SK-N-SH (cell line): ENCODE data around the gene PDZD2. TPM values are rescaled to one million over a fixed set of nuclear protein-coding genes. Genes with fewer than 3 reads are reported as not detected.

Experiments used
- CTCF ChIA-PET: fragments of 300-600, 350-600 bp; formaldehyde crosslinking; extraction: SDS; loops from one replicate; lab custom pipeline; 2021; lab: Yijun Ruan, JAX
- POLR2A ChIA-PET: fragments of 350-600 bp; sonication (Branson Sonifier 250); formaldehyde crosslinking; extraction: SDS; loops from one replicate; lab custom pipeline; 2020; ENCODE audit warnings: antibody characterized with exemption, inconsistent platforms; lab: Yijun Ruan, JAX
- DNase-seq: peaks from one replicate; pipeline ENCODE4 v3.0.0; 2012
- H2AFZ ChIP-seq: fragments of 200-600 bp; sonication (generic); 2 replicates; pipeline ENCODE4 v1.8.1; 2016; ENCODE audit warnings: antibody characterized with exemption, mild to moderate bottlenecking, low read depth
- H3F3A ChIP-seq: fragments of 200-600 bp; sonication (generic); replicated peaks from 2 replicates; pipeline ENCODE3; 2016; ENCODE audit warnings: antibody characterized with exemption, mild to moderate bottlenecking; ENCODE audit not compliant: insufficient read depth
- H3K27ac ChIP-seq, 2 experiments: fragments of 200-500 bp in 1 of 2; fragments of 200-600 bp in 1 of 2; sonication (Bioruptor generic) in 1 of 2; sonication (generic), shearing (Covaris generic) in 1 of 2; 2 replicates each; pipeline versions ENCODE4 v1.5.1 to v1.6.1; 2014 to 2016; ENCODE audit warnings: low read depth in 2 of 2, inconsistent platforms in 1 of 2, low read length in 1 of 2, mild to moderate bottlenecking in 1 of 2, mixed read lengths in 1 of 2
- H3K27me3 ChIP-seq: fragments of 200-600 bp; sonication (generic), shearing (Covaris generic); 2 replicates; pipeline ENCODE4 v1.6.1; 2016; ENCODE audit warnings: mixed run types; ENCODE audit not compliant: insufficient read depth
- H3K36me3 ChIP-seq, 2 experiments: fragments of 200-500 bp in 1 of 2; fragments of 200-600 bp in 1 of 2; sonication (Bioruptor generic) in 1 of 2; sonication (generic) in 1 of 2; replicated peaks in 1 of 2; 2 replicates each; pipeline versions ENCODE3 to v1.5.1; 2014 to 2016; ENCODE audit warnings: low read length in 1 of 2, mild to moderate bottlenecking in 1 of 2; ENCODE audit not compliant: insufficient read depth in 2 of 2, control insufficient read depth in 1 of 2
- H3K4me1 ChIP-seq, 2 experiments: fragments of 200-500 bp in 1 of 2; fragments of 200-600 bp in 1 of 2; sonication (Bioruptor generic) in 1 of 2; sonication (generic), shearing (Covaris generic) in 1 of 2; 2 replicates each; pipeline versions ENCODE4 v1.5.1 to v1.6.1; 2014 to 2016; ENCODE audit warnings: low read depth in 1 of 2, low read length in 1 of 2, mixed run types in 1 of 2; ENCODE audit not compliant: insufficient read depth in 2 of 2, control insufficient read depth in 1 of 2
- H3K4me2 ChIP-seq: fragments of 200-600 bp; sonication (generic), shearing (Covaris generic); 2 replicates; pipeline ENCODE4 v1.6.1; 2017; ENCODE audit warnings: mixed run types
- H3K4me3 ChIP-seq, 2 experiments: fragments of 200-500 bp in 1 of 2; fragments of 200-600 bp in 1 of 2; sonication (Bioruptor generic) in 1 of 2; sonication (generic), shearing (Covaris generic) in 1 of 2; 2 replicates each; pipeline versions ENCODE4 v1.5.1 to v1.8.1; 2014 to 2016; ENCODE audit warnings: low read depth in 2 of 2, inconsistent platforms in 1 of 2, low read length in 1 of 2, mild to moderate bottlenecking in 1 of 2, mixed read lengths in 1 of 2, moderate library complexity in 1 of 2
- H3K79me2 ChIP-seq: fragments of 200-600 bp; sonication (generic); 2 replicates; pipeline ENCODE4 v1.8.1; 2017; ENCODE audit warnings: mild to moderate bottlenecking; ENCODE audit not compliant: insufficient read depth
- H3K9ac ChIP-seq: fragments of 200-600 bp; sonication (generic); 2 replicates; pipeline ENCODE4 v1.6.1; 2017; ENCODE audit warnings: mixed run types
- H3K9me2 ChIP-seq: fragments of 200-600 bp; sonication (generic); 2 replicates; pipeline ENCODE4 v1.6.1; 2017; ENCODE audit warnings: mixed run types
- H3K9me3 ChIP-seq: fragments of 200-600 bp; sonication (generic); 2 replicates; pipeline ENCODE4 v1.6.1; 2017; ENCODE audit warnings: mixed run types, mild to moderate bottlenecking, moderate library complexity
- H4K20me1 ChIP-seq: fragments of 200-600 bp; sonication (generic); 2 replicates; pipeline ENCODE4 v1.6.1; 2017; ENCODE audit warnings: mild to moderate bottlenecking, mixed run types; ENCODE audit not compliant: insufficient read depth
- EP300 ChIP-seq, 2 experiments: IDR thresholded peaks; 2 replicates each; pipeline versions ENCODE4 v1.4.0 to v1.6.1; 2012; ENCODE audit warnings: borderline replicate concordance in 1 of 2, low read depth in 1 of 2, low read length in 1 of 2
- EZH2phosphoT487 ChIP-seq: fragments of 200-600 bp; sonication (generic); IDR thresholded peaks from 2 replicates; pipeline ENCODE4 v1.6.1; 2017; ENCODE audit warnings: low read depth, mixed run types, mild to moderate bottlenecking, antibody characterized with exemption, moderate library complexity, borderline replicate concordance
- FOXJ3 ChIP-seq: sonication (generic); formaldehyde crosslinking; IDR thresholded peaks from 2 replicates; pipeline ENCODE4 v1.5.1; 2020; ENCODE audit warnings: mild to moderate bottlenecking, missing genetic modification reagents
- FOXM1 ChIP-seq: IDR thresholded peaks from 2 replicates; pipeline ENCODE4 v1.4.0; 2012; ENCODE audit warnings: low read depth, mild to moderate bottlenecking
- GABPA ChIP-seq: IDR thresholded peaks from 2 replicates; pipeline ENCODE4 v1.4.0; 2012; ENCODE audit warnings: low read depth, mild to moderate bottlenecking
- GATA2 ChIP-seq: sonication (generic); formaldehyde crosslinking; IDR thresholded peaks from 2 replicates; pipeline ENCODE4 v1.5.0; 2020; ENCODE audit warnings: mild to moderate bottlenecking, missing genetic modification reagents
- MEF2A ChIP-seq: IDR thresholded peaks from 2 replicates; pipeline ENCODE4 v1.4.0; 2012; ENCODE audit warnings: low read depth, borderline replicate concordance
- POLR2AphosphoS5 ChIP-seq: IDR thresholded peaks from 2 replicates; pipeline ENCODE4 v1.6.1; 2012; ENCODE audit warnings: low read depth, low read length
- RCOR1 ChIP-seq: fragments of 150-350 bp; IDR thresholded peaks from 2 replicates; pipeline ENCODE4 v1.6.1; 2017; ENCODE audit warnings: antibody characterized with exemption, low read length
- RFX5 ChIP-seq: IDR thresholded peaks from 2 replicates; pipeline ENCODE4 v1.6.1; 2012; ENCODE audit warnings: mild to moderate bottlenecking, improper control_type of control experiment, low read length
- RXRA ChIP-seq: IDR thresholded peaks from 2 replicates; pipeline ENCODE4 v1.4.0; 2012; ENCODE audit warnings: low read depth, mild to moderate bottlenecking, borderline replicate concordance
- SIN3A ChIP-seq: IDR thresholded peaks from 2 replicates; pipeline ENCODE4 v1.6.1; 2012; ENCODE audit warnings: low read depth, mild to moderate bottlenecking, low read length, moderate library complexity, borderline replicate concordance
- TAF1 ChIP-seq: IDR thresholded peaks from 2 replicates; pipeline ENCODE4 v1.6.1; 2012; ENCODE audit warnings: low read depth, mild to moderate bottlenecking, low read length, moderate library complexity, borderline replicate concordance
- TCF12 ChIP-seq: IDR thresholded peaks from 2 replicates; pipeline ENCODE4 v1.4.0; 2012
- TEAD4 ChIP-seq: IDR thresholded peaks from 2 replicates; pipeline ENCODE4 v1.4.0; 2012; ENCODE audit warnings: mild to moderate bottlenecking, borderline replicate concordance; ENCODE audit not compliant: insufficient read depth
- ZBTB33 ChIP-seq: IDR thresholded peaks from 2 replicates; pipeline ENCODE4 v1.4.0; 2012; ENCODE audit warnings: low read depth, borderline replicate concordance
- WGBS: methylation state at CpG from one replicate; pipeline ENCODE4 v1.1.6; 2017; ENCODE audit warnings: low lambda C conversion rate; 5-methylcytosine and 5-hydroxymethylcytosine counted together
- polyA plus RNA-seq, 3 experiments: library from polyadenylated mRNA; depleted of rRNA; stranded (reverse); fragments of >200 nt; gene quantifications; 2 replicates each; pipeline ENCODE4 v1.2.3, GENCODE V29; 2012

PDZD2 gene
- polyA plus RNA-seq, 1 of the 3 experiments (the other 2 are of a cell fraction): 0.13 TPM

GRCh38 chr5:31674371-31674951, 35.5 kb downstream of the PDZD2 start:
- Histone ChIP-seq H3F3A (no peaks in the 10 kb centered on the region), H3K9ac (no peak overlapping the region), H3K27me3 (no peaks in the 10 kb centered on the region), H3K4me2 (no peak overlapping the region), H2AFZ (no peak overlapping the region), H3K9me3 (no peaks in the 10 kb centered on the region), H3K27ac (no peak overlapping the region), H4K20me1 (no peaks in the 10 kb centered on the region), H3K79me2 (no peaks in the 10 kb centered on the region), H3K4me1 (peaks cover 0 to 7% of the 10 kb centered on the region in 2 experiments; a peak in 1 of 4 replicates), H3K36me3 (no peaks in the 10 kb centered on the region), H3K4me3 (no peak overlapping the region), H3K9me2 (no peaks in the 10 kb centered on the region)
- CTCF ChIA-PET: interaction anchor here (0.8 to 1.4 kb wide), 4 partner anchors 8 to 204 kb away, joined by 3 to 4 read pairs (median 3); no protein-coding TSS in a partner anchor
- WGBS: 28% methylated on average over 7 of the region's 7 CpGs
- POLR2A ChIA-PET: no interaction called here
- no peak for DNase-seq
- TF ChIP-seq GATA2 (CRISPR knock-in tag): no peak
- no peak for TF ChIP-seq RXRA
- TF ChIP-seq TAF1: no peak
- no peak for TF ChIP-seq FOXJ3 (CRISPR knock-in tag)

GRCh38 chr5:31675472-31675871, 36.5 kb downstream of the PDZD2 start:
- DNase-seq: no peak
- 39% methylated on average over 6 of the region's 6 CpGs for WGBS
- Histone ChIP-seq H3K4me1 (peaks cover 0 to 12% of the 10 kb centered on the region in 2 experiments; a peak in 1 of 4 replicates), H3K4me2 (no peak overlapping the region), H4K20me1 (no peaks in the 10 kb centered on the region), H3K9me3 (no peaks in the 10 kb centered on the region), H3K27me3 (no peaks in the 10 kb centered on the region), H3F3A (no peaks in the 10 kb centered on the region), H3K9ac (no peak overlapping the region), H3K4me3 (no peak overlapping the region), H3K9me2 (no peaks in the 10 kb centered on the region), H3K27ac (no peak overlapping the region), H3K79me2 (no peaks in the 10 kb centered on the region), H2AFZ (no peak overlapping the region), H3K36me3 (no peaks in the 10 kb centered on the region)
- no peak for TF ChIP-seq RXRA
- TF ChIP-seq POLR2AphosphoS5: no peak
- TF ChIP-seq FOXM1: no peak
- no peak for TF ChIP-seq EZH2phosphoT487
- no peak for TF ChIP-seq TEAD4
- TF ChIP-seq TCF12: no peak
- TF ChIP-seq TAF1: no peak
- TF ChIP-seq RCOR1: no peak
- TF ChIP-seq EP300 (IDR thresholded peaks at IDR 0.05; ENCODE audit: borderline replicate concordance in 1 of 2, low read depth in 1 of 2, low read length in 1 of 2): no peak
- TF ChIP-seq RFX5: no peak
- POLR2A ChIA-PET: no interaction called here
- CTCF ChIA-PET: interaction anchor here (0.8 kb wide), 2 partner anchors 9 to 203 kb away, joined by 3 to 4 read pairs; no protein-coding TSS in a partner anchor

- Histone ChIP-seq H3F3A (no peaks in the 10 kb centered on the region), H3K4me2 (no peak overlapping the region), H3K36me3 (no peaks in the 10 kb centered on the region), H3K9me2 (no peaks in the 10 kb centered on the region), H3K79me2 (no peaks in the 10 kb centered on the region), H3K9ac (no peak overlapping the region), H3K9me3 (no peaks in the 10 kb centered on the region), H4K20me1 (no peaks in the 10 kb centered on the region), H3K27me3 (no peaks in the 10 kb centered on the region; the same call in 1 of the 2 replicates), H2AFZ (no peak overlapping the region), H3K4me1 (peaks cover 0 to 26% of the 10 kb centered on the region in 2 experiments; a peak in 2 of 4 replicates), H3K27ac (no peak overlapping the region), H3K4me3 (no peak overlapping the region)
- CTCF ChIA-PET: interaction anchor here (2.0 kb wide), 1 partner anchor 131 kb away, joined by 8 read pairs; no protein-coding TSS in a partner anchor
- DNase-seq: no peak
- 17% methylated on average over 6 of the region's 6 CpGs for WGBS
- POLR2A ChIA-PET: no interaction called here
- TF ChIP-seq MEF2A: no peak
- no peak for TF ChIP-seq RFX5
- TF ChIP-seq ZBTB33: no peak
- no peak for TF ChIP-seq SIN3A
- no peak for TF ChIP-seq RXRA
- no peak for TF ChIP-seq RCOR1
- no peak for TF ChIP-seq GABPA
- no peak for TF ChIP-seq POLR2AphosphoS5
- no peak for TF ChIP-seq TCF12
- TF ChIP-seq, all 33 proteins: peak for 0
Observed at GRCh38 chr5:31678180-31678579, 39.2 kb downstream of the PDZD2 start.
